Transverse colon (tissue), 3 donors: ENCODE measurements around the gene LRP2.

Experiments used
- CTCF ChIP-seq, 5 experiments: fragments of 200-600 bp in 3 of 5; fragments of 450-650 bp in 2 of 5; sonication (generic) in 3 of 5; IDR thresholded peaks; 1 replicate in 2 of 5; 2 replicates in 3 of 5; pipeline ENCODE4 v1.5.1; 2016 to 2017; ENCODE audit warnings: antibody characterized with exemption in 5 of 5, inconsistent platforms in 3 of 5, mild to moderate bottlenecking in 2 of 5, moderate library complexity in 1 of 5
- POLR2A ChIP-seq: fragments of 450-650 bp; IDR thresholded peaks from one replicate; pipeline ENCODE4 v1.6.1; 2016; ENCODE audit warnings: antibody characterized with exemption, mild to moderate bottlenecking, moderate library complexity

- TF ChIP-seq CTCF (IDR thresholded peaks at IDR 0.05) (no peak), POLR2A (no peak)
These were observed 251.9 kb downstream of the LRP2 start for GRCh38 chr2:169110419-169110818.
